Activated CD4-positive, alpha-beta T cell treated with anti-CD3 and anti-CD28 coated beads, Interleukin-2, amount 50 U/mL, for 48 hours (primary cell): ENCODE data around the gene ARAP2.

Experiments
- DNase-seq, 2 experiments: peaks; one replicate each; pipeline ENCODE4 v3.0.0-alpha.2; 2020

The ARAP2 gene

GRCh38 chr4:36255577-36255976, 11.3 kb upstream of the ARAP2 start:
- peak in 1 of 2 experiments; percentile 49 for DNase-seq

GRCh38 chr4:36254371-36254770, 10.1 kb upstream of the ARAP2 start:
- no peak for DNase-seq

- DNase-seq: no peak
Measured at GRCh38 chr4:36251983-36252382, 7.7 kb upstream of the ARAP2 start.

- no peak for DNase-seq
Measured at GRCh38 chr4:36249610-36250009, 5.3 kb upstream of the ARAP2 start.

- DNase-seq: peak; percentile 57 to 71
Measured at GRCh38 chr4:36243355-36244256, 708 bp downstream of the ARAP2 start.

- no peak for DNase-seq
Measured at GRCh38 chr4:36242629-36243354, 1.5 kb downstream of the ARAP2 start.

GRCh38 chr4:36241771-36242170, 2.5 kb downstream of the ARAP2 start:
- no peak for DNase-seq

- no peak for DNase-seq
Measured at GRCh38 chr4:36237366-36238313, 6.7 kb downstream of the ARAP2 start.

GRCh38 chr4:36236159-36236558, 8.2 kb downstream of the ARAP2 start:
- no peak for DNase-seq

GRCh38 chr4:36235306-36235705, 9.0 kb downstream of the ARAP2 start:
- DNase-seq: no peak

GRCh38 chr4:36233567-36234266, 10.6 kb downstream of the ARAP2 start:
- no peak for DNase-seq

GRCh38 chr4:36230534-36230933, 13.8 kb downstream of the ARAP2 start:
- no peak for DNase-seq

- no peak for DNase-seq
Measured at GRCh38 chr4:36227913-36228312, 16.4 kb downstream of the ARAP2 start.

GRCh38 chr4:36226430-36227227, 17.7 kb downstream of the ARAP2 start:
- DNase-seq: no peak

- no peak for DNase-seq
Measured at GRCh38 chr4:36224972-36225903, 19.1 kb downstream of the ARAP2 start.

GRCh38 chr4:36222702-36223101, 21.6 kb downstream of the ARAP2 start:
- no peak for DNase-seq

GRCh38 chr4:36220776-36221175, 23.5 kb downstream of the ARAP2 start:
- DNase-seq: no peak

- no peak for DNase-seq
Measured at GRCh38 chr4:36218121-36218520, 26.2 kb downstream of the ARAP2 start.

- DNase-seq: no peak
Measured at GRCh38 chr4:36215627-36216026, 28.7 kb downstream of the ARAP2 start.
